ENCODE results near the gene ABHD17C.
"Not testable (repeated sequence)": the region's sequence is repeated elsewhere in the genome, so short reads cannot be mapped to it uniquely, and the experiment has no call there.

Gene ABHD17C

DNA sequence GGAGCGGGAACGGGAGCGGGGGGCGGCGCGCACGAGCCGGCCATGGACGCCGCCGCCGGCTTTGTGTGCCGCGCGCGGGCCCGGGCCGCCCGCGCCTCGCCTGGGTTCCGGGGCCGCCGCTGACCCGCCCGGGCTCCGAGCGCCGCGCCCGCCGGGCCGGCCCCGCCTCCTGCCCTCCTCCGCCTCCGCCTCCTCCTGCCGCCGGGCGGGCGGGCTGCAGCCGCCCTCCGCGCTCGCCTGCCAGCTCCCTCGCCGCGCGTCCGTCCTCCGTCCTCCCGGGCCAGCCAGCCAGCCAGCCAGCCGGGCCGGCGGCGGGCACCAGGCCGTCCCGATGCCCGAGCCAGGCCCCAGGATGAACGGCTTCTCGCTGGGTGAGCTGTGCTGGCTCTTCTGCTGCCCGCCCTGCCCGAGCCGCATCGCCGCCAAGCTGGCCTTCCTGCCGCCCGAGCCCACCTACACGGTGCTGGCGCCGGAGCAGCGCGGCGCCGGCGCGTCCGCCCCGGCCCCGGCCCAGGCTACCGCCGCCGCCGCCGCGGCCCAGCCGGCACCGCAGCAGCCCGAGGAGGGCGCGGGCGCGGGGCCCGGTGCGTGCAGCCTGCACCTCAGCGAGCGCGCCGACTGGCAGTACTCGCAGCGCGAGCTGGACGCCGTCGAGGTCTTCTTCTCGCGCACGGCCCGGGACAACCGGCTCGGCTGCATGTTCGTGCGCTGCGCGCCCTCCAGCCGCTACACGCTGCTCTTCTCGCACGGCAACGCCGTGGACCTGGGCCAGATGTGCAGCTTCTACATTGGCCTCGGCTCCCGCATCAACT is at the start of gene ABHD17C:
TSS of gene ABHD17C (plus strand) at position 212 of the 812 bp plus-strand sequence. CDS start at position 332, 120 bp downstream.
- peak; percentile 56 for DNase-seq

- DNase-seq = no peak
These were observed 49.5 kb upstream of the ABHD17C start for GRCh38 chr15:80645494-80646065.

- not testable (repeated sequence) for DNase-seq
These were observed 47.7 kb upstream of the ABHD17C start for GRCh38 chr15:80647424-80647823.

GRCh38 chr15:80654299-80654698 is 40.8 kb upstream of the ABHD17C start:
- no peak for DNase-seq

DNA sequence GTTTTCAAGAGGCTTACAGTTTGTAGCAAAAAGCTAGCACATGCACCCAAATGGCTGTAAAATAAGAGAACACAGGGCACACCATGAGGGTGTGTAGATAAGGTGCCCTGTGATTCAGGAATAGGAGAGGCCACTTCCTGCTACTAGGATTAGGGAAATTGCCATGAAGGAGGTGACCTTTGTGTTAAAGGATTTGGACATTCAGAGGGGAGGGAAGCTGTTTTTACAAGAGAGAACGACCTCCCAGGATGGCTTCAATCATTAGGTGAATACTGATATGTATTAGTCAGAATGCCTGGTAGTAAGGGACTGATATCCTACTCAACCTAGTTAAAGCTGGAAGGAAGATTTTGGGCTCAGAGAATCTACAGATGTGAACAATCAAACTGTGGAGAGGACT is 35.7 kb upstream of the ABHD17C start:
- no peak for DNase-seq

DNA sequence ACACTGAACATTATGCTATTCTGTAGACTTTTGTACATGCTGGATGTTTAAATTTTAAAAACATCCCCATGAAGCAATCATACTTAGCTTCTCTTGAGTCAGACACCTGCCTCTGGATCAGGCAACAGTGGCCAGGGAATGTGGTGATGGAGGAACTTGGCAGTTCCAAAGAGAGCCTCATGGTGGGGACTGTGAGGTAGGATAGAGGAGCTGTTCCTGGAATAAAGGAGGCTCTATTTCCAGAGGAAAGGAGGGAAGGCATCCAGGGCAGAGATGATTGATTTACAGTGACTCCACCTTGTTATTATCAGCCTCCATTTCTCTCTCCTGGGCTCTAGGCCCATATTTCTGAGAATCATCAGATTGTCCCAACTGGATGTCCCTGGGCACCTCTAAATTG is 35.0 kb upstream of the ABHD17C start:
- DNase-seq = no peak

- no peak for DNase-seq
These were observed 33.0 kb upstream of the ABHD17C start for GRCh38 chr15:80662129-80662528.

GRCh38 chr15:80662757-80663553 is 32.2 kb upstream of the ABHD17C start:
- no peak for DNase-seq

DNA sequence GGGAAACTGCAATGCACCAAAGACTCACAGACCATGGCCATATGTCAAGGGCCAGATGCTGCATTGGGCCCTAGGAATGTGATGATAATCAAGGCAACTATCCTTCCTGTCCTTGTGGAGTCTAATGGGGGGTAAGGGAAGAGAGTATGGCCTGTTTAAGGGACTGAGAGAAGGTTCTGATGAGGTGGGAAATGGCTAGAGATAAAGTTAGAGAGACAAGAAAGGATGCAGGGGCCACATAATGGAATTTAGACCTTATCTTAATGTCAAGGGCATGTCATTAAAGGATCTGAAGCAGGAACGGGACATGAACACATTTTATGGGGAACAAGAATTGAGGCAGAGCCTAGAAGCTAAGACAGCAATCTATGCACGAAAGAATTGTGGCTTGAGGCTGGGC is 30.0 kb upstream of the ABHD17C start:
- DNase-seq = no peak

- DNase-seq = no peak
These were observed 27.2 kb upstream of the ABHD17C start for GRCh38 chr15:80667936-80668335.

DNA sequence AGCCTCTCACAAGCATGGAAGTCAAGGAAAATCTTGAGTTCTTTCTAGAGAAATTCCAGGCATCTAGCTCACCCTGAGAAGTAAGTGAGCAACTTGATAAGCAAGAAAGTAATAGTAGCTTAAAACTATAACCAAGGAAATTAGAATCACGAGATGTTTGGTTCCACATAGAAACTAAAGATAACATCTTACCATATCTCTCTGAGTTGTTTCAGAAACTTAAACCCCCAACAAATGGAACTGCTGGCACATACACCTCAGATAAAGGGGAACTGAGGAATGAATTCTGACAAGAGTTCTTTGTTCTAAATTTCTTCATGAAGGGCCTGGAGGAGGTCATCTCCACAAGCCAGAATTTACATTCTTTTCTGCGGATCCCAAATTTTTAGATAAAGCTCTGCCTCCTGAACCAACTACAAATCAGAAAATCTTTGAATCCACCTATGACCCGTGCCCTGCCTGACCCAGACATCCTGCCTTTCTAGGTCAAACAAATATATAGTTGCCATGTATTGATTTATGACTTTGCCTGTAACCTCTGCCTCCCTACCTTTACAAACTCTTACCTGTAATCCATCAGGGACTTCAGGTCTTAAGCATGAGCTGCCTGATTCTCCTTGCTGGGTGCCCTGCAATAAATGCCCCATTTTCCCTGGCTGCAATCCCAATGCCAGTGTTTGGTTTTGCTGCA is 26.4 kb upstream of the ABHD17C start:
- DNase-seq = no peak

DNA sequence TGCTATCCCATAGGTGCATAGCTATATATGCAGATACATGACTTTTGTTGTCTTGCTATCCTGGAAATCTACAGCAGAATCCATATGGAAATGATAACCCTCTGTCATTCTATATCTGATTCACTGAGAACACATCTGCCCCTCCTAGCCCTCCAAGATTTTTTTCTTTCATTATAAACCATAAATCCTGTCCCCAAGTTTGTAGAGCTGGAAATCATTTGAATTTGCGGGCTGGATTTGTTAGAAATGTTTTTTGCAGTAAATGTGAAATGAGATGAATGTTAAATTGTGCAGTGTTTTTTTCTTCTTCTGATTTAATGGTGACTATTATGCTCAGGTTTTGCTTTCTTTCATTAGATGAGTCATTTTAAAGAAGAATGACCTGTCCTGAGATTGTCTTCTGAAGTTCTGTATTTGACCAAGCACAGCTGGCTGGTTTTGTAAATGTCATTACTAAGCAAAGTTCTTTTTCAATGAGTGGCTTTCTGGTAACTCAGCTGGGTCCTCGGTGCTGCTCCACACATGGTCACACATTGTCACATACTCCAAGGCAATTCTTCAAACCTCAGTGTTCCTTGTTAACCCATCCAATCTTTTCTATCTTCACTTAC is 25.3 kb upstream of the ABHD17C start:
- no peak for DNase-seq

GRCh38 chr15:80673561-80674244 is 21.4 kb upstream of the ABHD17C start:
- DNase-seq = no peak

- DNase-seq = no peak
These were observed 20.9 kb upstream of the ABHD17C start for GRCh38 chr15:80674245-80674614.

GRCh38 chr15:80677041-80677440 is 18.1 kb upstream of the ABHD17C start:
- DNase-seq = no peak

GRCh38 chr15:80679167-80679803 is 15.8 kb upstream of the ABHD17C start:
- no peak for DNase-seq

GRCh38 chr15:80679804-80680175 is 15.3 kb upstream of the ABHD17C start:
- no peak for DNase-seq

- no peak for DNase-seq
These were observed 12.9 kb upstream of the ABHD17C start for GRCh38 chr15:80682201-80682600.

- DNase-seq = no peak
These were observed 10.4 kb upstream of the ABHD17C start for GRCh38 chr15:80684697-80685096.

DNA sequence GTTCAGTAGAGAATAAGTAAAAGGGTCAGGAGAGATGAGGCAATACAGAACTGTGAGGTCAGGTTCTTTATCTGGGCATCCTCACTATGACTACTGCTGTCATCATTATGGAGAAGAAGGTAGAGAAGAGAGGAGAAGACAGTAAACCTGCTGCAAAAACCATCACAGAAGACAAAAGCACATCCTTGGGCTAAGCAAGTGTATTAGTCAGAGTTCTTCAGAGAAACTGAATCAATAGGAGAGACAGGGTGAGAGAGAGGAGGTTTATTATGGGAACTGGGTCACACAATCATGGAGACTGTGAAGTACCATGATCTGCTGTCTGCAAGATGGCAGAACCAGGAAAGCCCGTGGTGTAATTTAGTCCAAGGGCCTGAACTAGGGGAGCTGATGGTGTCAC is 9.5 kb upstream of the ABHD17C start:
- DNase-seq = no peak

- no peak for DNase-seq
These were observed 5.8 kb upstream of the ABHD17C start for GRCh38 chr15:80689294-80689693.

DNA sequence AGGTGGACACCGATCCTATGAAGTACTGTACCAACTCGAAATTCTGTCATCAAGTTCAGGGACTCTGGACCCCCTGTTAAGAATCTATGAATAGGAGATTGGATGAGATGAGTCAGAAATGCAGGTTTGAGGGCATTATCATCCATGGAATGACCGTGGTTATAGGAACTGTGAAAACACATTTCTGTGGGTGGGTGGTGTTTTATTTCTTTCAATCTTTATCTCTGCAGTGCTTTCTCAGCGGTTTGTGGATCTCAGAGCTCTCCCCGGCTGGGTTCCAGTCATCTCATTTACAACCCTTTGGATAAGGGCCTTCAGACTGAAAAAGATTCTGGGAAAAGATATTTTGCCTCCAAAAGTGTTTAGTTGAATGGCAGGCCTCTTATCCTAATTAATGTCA is 5.4 kb upstream of the ABHD17C start:
- no peak for DNase-seq

All from stimulated activated CD4-positive, alpha-beta T cell treated with anti-CD3 and anti-CD28 coated beads, Interleukin-12 subunit alpha, Interleukin-12 subunit beta, amount 100 ng/mL, for 4 hours (primary cell).